ENCODE measurements around the gene SUMO3. TPM values are rescaled to one million over a fixed set of nuclear protein-coding genes. Genes with fewer than 3 reads are reported as not detected.
"Not testable (repeated sequence)": the region's sequence is repeated elsewhere in the genome, so short reads cannot be mapped to it uniquely, and the experiment has no call there.

Gene SUMO3
- total and polyA plus RNA-seq, 7 experiments from 2014 or later, result 46.9 to 91.7 (median 76.5) TPM

GRCh38 chr21:44833663-44834062, 15.8 kb upstream of the SUMO3 start:
- Histone ChIP-seq H3K9me3 (ENCODE audit: control insufficient read depth in 2 of 3, low read length in 3 of 3) (peaks cover 0 to 3% (median 0%) of the 10 kb centered on the region in 3 experiments), H3K4me3 (ENCODE audit: low read length) (no peak overlapping the region), H3K4me1 (ENCODE audit: control insufficient read depth in 2 of 2, insufficient read depth in 2 of 2, low read length in 2 of 2) (peaks cover 0 to 5% of the 10 kb centered on the region in 2 donors), H3K27ac (ENCODE audit: low read depth, low read length) (no peak overlapping the region), H3K36me3 (ENCODE audit: control insufficient read depth in 2 of 3, insufficient read depth in 3 of 3, low read length in 3 of 3) (no peaks in the 10 kb centered on the region), H3K27me3 (ENCODE audit: control insufficient read depth in 2 of 2, insufficient read depth in 2 of 2, low read length in 2 of 2) (no peaks in the 10 kb centered on the region)
- ChIA-PET CTCF (no interaction called here), POLR2A (no interaction called here)
- Mint-ChIP-seq H3K27ac (peak overlapping the region in 1 of 9 donors; percentile 51), H3K36me3 (peaks cover 0 to 2% (median 2%) of the 10 kb centered on the region in 5 donors), H3K4me1 (peaks cover 6 to 26% (median 12%) of the 10 kb centered on the region in 7 donors), H3K4me3 (no peak overlapping the region), H3K9me3 (peaks cover 0 to 7% (median 2%) of the 10 kb centered on the region in 11 donors), H3K27me3 (no peaks in the 10 kb centered on the region)
- intact Hi-C loops (cut with micrococcal nuclease), result no loop called here
- no peak for DNase-seq
- ATAC-seq, result no peak

GRCh38 chr21:44832516-44833255, 14.8 kb upstream of the SUMO3 start:
- H3K27me3 ChIP-seq (ENCODE audit: control insufficient read depth in 2 of 2, insufficient read depth in 2 of 2, low read length in 2 of 2); H3K4me3 ChIP-seq (ENCODE audit: low read length); H3K36me3 ChIP-seq (ENCODE audit: control insufficient read depth in 2 of 3, insufficient read depth in 3 of 3, low read length in 3 of 3); intact Hi-C loops (cut with micrococcal nuclease); DNase-seq; CTCF ChIA-PET; H3K27me3 Mint-ChIP-seq; H3K27ac ChIP-seq (ENCODE audit: low read depth, low read length); ATAC-seq; POLR2A ChIA-PET; H3K4me3 Mint-ChIP-seq; H3K4me1 ChIP-seq (ENCODE audit: control insufficient read depth in 2 of 2, insufficient read depth in 2 of 2, low read length in 2 of 2): not testable (repeated sequence)
- Mint-ChIP-seq H3K9me3 (peaks cover 0 to 16% (median 10%) of the 10 kb centered on the region in 11 donors), H3K36me3 (peaks cover 0 to 12% (median 7%) of the 10 kb centered on the region in 5 donors), H3K4me1 (peaks cover 6 to 32% (median 15%) of the 10 kb centered on the region in 7 donors), H3K27ac (peak overlapping the region in 2 of 9 donors; percentile 6 to 39)
- peaks cover 0 to 13% (median 0%) of the 10 kb centered on the region in 3 experiments for H3K9me3 ChIP-seq (ENCODE audit: control insufficient read depth in 2 of 3, low read length in 3 of 3)

- Histone ChIP-seq H3K4me1 (ENCODE audit: control insufficient read depth in 2 of 2, insufficient read depth in 2 of 2, low read length in 2 of 2) (peaks cover 0 to 5% of the 10 kb centered on the region in 2 donors), H3K27ac (ENCODE audit: low read depth, low read length) (peak overlapping the region; percentile 31), H3K9me3 (ENCODE audit: control insufficient read depth in 2 of 3, low read length in 3 of 3) (peaks cover 0 to 14% (median 0%) of the 10 kb centered on the region in 3 experiments), H3K27me3 (ENCODE audit: control insufficient read depth in 2 of 2, insufficient read depth in 2 of 2, low read length in 2 of 2) (no peaks in the 10 kb centered on the region), H3K36me3 (ENCODE audit: control insufficient read depth in 2 of 3, insufficient read depth in 3 of 3, low read length in 3 of 3) (no peaks in the 10 kb centered on the region), H3K4me3 (ENCODE audit: low read length) (no peak overlapping the region)
- H3K27ac Mint-ChIP-seq, result peak overlapping the region in 8 of 9 donors; percentile 48 to 93 (median 76)
- ChIA-PET POLR2A (no interaction called here), CTCF (no interaction called here)
- ATAC-seq, result peak; percentile 47
- peak overlapping the region in 7 of 10 donors; percentile 23 to 76 (median 40) for H3K4me3 Mint-ChIP-seq
- H3K4me1 Mint-ChIP-seq, result peaks cover 6 to 32% (median 15%) of the 10 kb centered on the region in 7 donors
- H3K36me3 Mint-ChIP-seq, result peaks cover 0 to 17% (median 7%) of the 10 kb centered on the region in 5 donors
- intact Hi-C loops (cut with micrococcal nuclease), result no loop called here
- peaks cover 0 to 23% (median 16%) of the 10 kb centered on the region in 11 donors for H3K9me3 Mint-ChIP-seq
- DNase-seq, result no peak
- H3K27me3 Mint-ChIP-seq, result peaks cover 0 to 6% (median 0%) of the 10 kb centered on the region in 5 donors
These were observed 13.5 kb upstream of the SUMO3 start for GRCh38 chr21:44831227-44831860.

GRCh38 chr21:44829507-44830092, 11.7 kb upstream of the SUMO3 start:
- peak; percentile 32 for ATAC-seq

GRCh38 chr21:44828362-44829056, 10.6 kb upstream of the SUMO3 start:
- ATAC-seq (no peak), DNase-seq (no peak)
- H3K9me3 ChIP-seq (ENCODE audit: control insufficient read depth in 2 of 3, low read length in 3 of 3), result peaks cover 0 to 14% (median 0%) of the 10 kb centered on the region in 3 experiments
- no peaks in the 10 kb centered on the region for H3K27me3 ChIP-seq (ENCODE audit: control insufficient read depth in 2 of 2, insufficient read depth in 2 of 2, low read length in 2 of 2)
- no peak overlapping the region for H3K4me3 ChIP-seq (ENCODE audit: low read length)
- Mint-ChIP-seq H3K4me1 (peaks cover 6 to 32% (median 15%) of the 10 kb centered on the region in 7 donors), H3K36me3 (peaks cover 0 to 21% (median 10%) of the 10 kb centered on the region in 5 donors), H3K27me3 (peaks cover 0 to 6% (median 0%) of the 10 kb centered on the region in 5 donors), H3K9me3 (peaks cover 3 to 28% (median 18%) of the 10 kb centered on the region in 11 donors), H3K4me3 (no peak overlapping the region), H3K27ac (peak overlapping the region in 5 of 9 donors; percentile 6 to 71 (median 35))
- POLR2A ChIA-PET, result no interaction called here
- intact Hi-C loops (cut with micrococcal nuclease), result loop anchor here in 1 of 2 donors (2.0 kb wide), 1 partner anchor 18 kb away; no protein-coding TSS in a partner anchor
- peaks cover 0 to 5% of the 10 kb centered on the region in 2 donors for H3K4me1 ChIP-seq (ENCODE audit: control insufficient read depth in 2 of 2, insufficient read depth in 2 of 2, low read length in 2 of 2)
- H3K27ac ChIP-seq (ENCODE audit: low read depth, low read length), result no peak overlapping the region
- CTCF ChIA-PET, result interaction anchor here (0.6 kb wide), 1 partner anchor 112 kb away, joined by 4 read pairs; no protein-coding TSS in a partner anchor
- H3K36me3 ChIP-seq (ENCODE audit: control insufficient read depth in 2 of 3, insufficient read depth in 3 of 3, low read length in 3 of 3), result no peaks in the 10 kb centered on the region

More at GRCh38 chr21:44829507-44830092, 11.7 kb upstream of the SUMO3 start:
- Mint-ChIP-seq H3K4me1 (peaks cover 6 to 32% (median 15%) of the 10 kb centered on the region in 7 donors), H3K36me3 (peaks cover 0 to 17% (median 7%) of the 10 kb centered on the region in 5 donors), H3K27me3 (peaks cover 0 to 6% (median 0%) of the 10 kb centered on the region in 5 donors), H3K27ac (no peak overlapping the region), H3K4me3 (no peak overlapping the region), H3K9me3 (peaks cover 0 to 23% (median 16%) of the 10 kb centered on the region in 11 donors)
- no peak for DNase-seq
- H3K27ac ChIP-seq (ENCODE audit: low read depth, low read length), result no peak overlapping the region
- peaks cover 0 to 5% of the 10 kb centered on the region in 2 donors for H3K4me1 ChIP-seq (ENCODE audit: control insufficient read depth in 2 of 2, insufficient read depth in 2 of 2, low read length in 2 of 2)
- H3K36me3 ChIP-seq (ENCODE audit: control insufficient read depth in 2 of 3, insufficient read depth in 3 of 3, low read length in 3 of 3), result no peaks in the 10 kb centered on the region
- intact Hi-C loops (cut with micrococcal nuclease), result loop anchor here in 1 of 2 donors (2.0 kb wide), 1 partner anchor 17 kb away; no protein-coding TSS in a partner anchor
- CTCF ChIA-PET, result no interaction called here
- H3K27me3 ChIP-seq (ENCODE audit: control insufficient read depth in 2 of 2, insufficient read depth in 2 of 2, low read length in 2 of 2), result no peaks in the 10 kb centered on the region
- H3K4me3 ChIP-seq (ENCODE audit: low read length), result no peak overlapping the region
- H3K9me3 ChIP-seq (ENCODE audit: control insufficient read depth in 2 of 3, low read length in 3 of 3), result peaks cover 0 to 14% (median 0%) of the 10 kb centered on the region in 3 experiments
- POLR2A ChIA-PET, result no interaction called here

Measured in naive thymus-derived CD4-positive, alpha-beta T cell (primary cell).